H9 (cell line): ENCODE results near the gene IDH3B. TPM values are rescaled to one million over a fixed set of nuclear protein-coding genes. Genes with fewer than 3 reads are reported as not detected.

ENCODE experiments used
- DNase-seq: peaks from one replicate; pipeline ENCODE4 v3.0.0-alpha.2; 2017
- H2AFZ ChIP-seq: one replicate; pipeline ENCODE4 v1.6.1; 2013; ENCODE audit warnings: mild to moderate bottlenecking, low read length, control low read depth, moderate library complexity
- H2AK5ac ChIP-seq: 2 replicates; pipeline ENCODE4 v1.6.1; 2013; ENCODE audit warnings: low read length, control low read depth, mixed read lengths; ENCODE audit not compliant: insufficient read length
- H2BK120ac ChIP-seq: one replicate; pipeline ENCODE4 v1.6.1; 2013; ENCODE audit warnings: low read depth, mild to moderate bottlenecking, low read length, control low read depth, inconsistent platforms; ENCODE audit not compliant: poor library complexity, severe bottlenecking
- H2BK12ac ChIP-seq: 2 replicates; pipeline ENCODE4 v1.6.1; 2013; ENCODE audit warnings: low read length, control low read depth, mixed read lengths, low read depth; ENCODE audit not compliant: insufficient read length
- H2BK15ac ChIP-seq: 2 replicates; pipeline ENCODE4 v1.6.1; 2013; ENCODE audit warnings: low read depth, low read length, control low read depth
- H2BK20ac ChIP-seq: one replicate; pipeline ENCODE4 v1.6.1; 2013; ENCODE audit warnings: low read depth, mild to moderate bottlenecking, low read length, control low read depth, inconsistent platforms; ENCODE audit not compliant: poor library complexity, severe bottlenecking
- H2BK5ac ChIP-seq: 2 replicates; pipeline ENCODE4 v1.6.1; 2013; ENCODE audit warnings: low read length, control low read depth, mixed read lengths; ENCODE audit not compliant: insufficient read length
- H3K14ac ChIP-seq: 2 replicates; pipeline ENCODE4 v1.6.1; 2013; ENCODE audit warnings: low read length, control low read depth; ENCODE audit not compliant: insufficient read depth
- H3K18ac ChIP-seq: 2 replicates; pipeline ENCODE4 v1.6.1; 2013; ENCODE audit warnings: low read depth, mild to moderate bottlenecking, mixed read lengths, low read length, control low read depth; ENCODE audit not compliant: insufficient read length
- H3K23ac ChIP-seq: 2 replicates; pipeline ENCODE4 v1.6.1; 2013; ENCODE audit warnings: low read length, control low read depth, mixed read lengths, low read depth; ENCODE audit not compliant: insufficient read length
- H3K23me2 ChIP-seq: 2 replicates; pipeline ENCODE4 v1.6.1; 2013; ENCODE audit warnings: low read depth, mild to moderate bottlenecking, mixed read lengths, low read length, control low read depth; ENCODE audit not compliant: insufficient read length, poor library complexity, severe bottlenecking
- H3K27ac ChIP-seq: 2 replicates; pipeline ENCODE4 v1.5.1; 2013; ENCODE audit warnings: low read length, control low read depth, mixed read lengths, low read depth; ENCODE audit not compliant: insufficient read length
- H3K27me3 ChIP-seq: 2 replicates; pipeline ENCODE4 v1.6.1; 2013; ENCODE audit warnings: low read length, control low read depth, inconsistent platforms; ENCODE audit not compliant: insufficient read depth
- H3K4ac ChIP-seq: 2 replicates; pipeline ENCODE4 v1.6.1; 2013; ENCODE audit warnings: low read depth, mild to moderate bottlenecking, control low read depth, inconsistent platforms, low read length, moderate library complexity
- H3K4me1 ChIP-seq: 2 replicates; pipeline ENCODE4 v1.6.1; 2013; ENCODE audit warnings: low read length, control low read depth, inconsistent platforms; ENCODE audit not compliant: insufficient read depth
- H3K4me2 ChIP-seq: 2 replicates; pipeline ENCODE4 v1.6.1; 2013; ENCODE audit warnings: low read length, control low read depth, mixed read lengths; ENCODE audit not compliant: insufficient read length, insufficient read depth
- H3K56ac ChIP-seq: 2 replicates; pipeline ENCODE4 v1.6.1; 2013; ENCODE audit warnings: low read depth, mild to moderate bottlenecking, mixed read lengths, low read length, control low read depth; ENCODE audit not compliant: insufficient read length
- H3K79me1 ChIP-seq: 2 replicates; pipeline ENCODE4 v1.6.1; 2013; ENCODE audit warnings: low read depth, mild to moderate bottlenecking, moderate library complexity, low read length, control low read depth, inconsistent platforms; ENCODE audit not compliant: insufficient read depth, poor library complexity, severe bottlenecking
- H3K79me2 ChIP-seq: 2 replicates; pipeline ENCODE4 v1.6.1; 2013; ENCODE audit warnings: low read length, control low read depth, inconsistent platforms; ENCODE audit not compliant: insufficient read depth
- H3K9ac ChIP-seq: 2 replicates; pipeline ENCODE4 v1.6.1; 2013; ENCODE audit warnings: low read length, control low read depth, mixed read lengths; ENCODE audit not compliant: insufficient read length; ENCODE audit errors: extremely low read depth
- H3K9me3 ChIP-seq: one replicate; pipeline ENCODE4 v1.6.1; 2013; ENCODE audit warnings: low read depth, low read length, inconsistent platforms; ENCODE audit not compliant: control insufficient read depth
- H3T11ph ChIP-seq: one replicate; pipeline ENCODE4 v1.6.1; 2013; ENCODE audit warnings: mild to moderate bottlenecking, low read length, control low read depth, inconsistent platforms
- H4K20me1 ChIP-seq: one replicate; pipeline ENCODE4 v1.6.1; 2013; ENCODE audit not compliant: control insufficient read depth, insufficient read length, insufficient read depth
- H4K5ac ChIP-seq: 2 replicates; pipeline ENCODE4 v1.6.1; 2013; ENCODE audit warnings: low read depth, mild to moderate bottlenecking, mixed read lengths, low read length, control low read depth; ENCODE audit not compliant: insufficient read length
- H4K8ac ChIP-seq: replicated peaks from 2 replicates; pipeline ENCODE4 v1.6.1; 2013; ENCODE audit warnings: low read length, control low read depth, mixed read lengths, low read depth; ENCODE audit not compliant: insufficient read length
- H4K91ac ChIP-seq: 2 replicates; pipeline ENCODE4 v1.6.1; 2013; ENCODE audit warnings: low read depth, mild to moderate bottlenecking, moderate library complexity, mixed read lengths, low read length, control low read depth; ENCODE audit not compliant: insufficient read length
- H3K27ac Mint-ChIP-seq, 3 experiments: 2 replicates in 2 of 3; 3 replicates in 1 of 3; pipeline ENCODE4 v1.8.0; 2020 to 2021; ENCODE audit warnings: mixed read lengths in 3 of 3, mild to moderate bottlenecking in 1 of 3, moderate library complexity in 1 of 3
- H3K27me3 Mint-ChIP-seq: 2 replicates; pipeline ENCODE4 v1.8.0; 2021; ENCODE audit warnings: low read depth, mild to moderate bottlenecking, moderate library complexity, mixed read lengths
- H3K36me3 Mint-ChIP-seq, 3 experiments: 2 replicates in 2 of 3; 3 replicates in 1 of 3; pipeline ENCODE4 v1.8.0; 2020 to 2021; ENCODE audit warnings: low read depth in 3 of 3, mixed read lengths in 3 of 3; ENCODE audit not compliant: insufficient read depth in 1 of 3
- H3K4me1 Mint-ChIP-seq, 2 experiments: 2 replicates each; pipeline ENCODE4 v1.8.0; 2020; ENCODE audit warnings: mixed read lengths in 2 of 2
- H3K4me3 Mint-ChIP-seq, 2 experiments: 2 replicates in 1 of 2; 3 replicates in 1 of 2; pipeline ENCODE4 v1.8.0; 2020 to 2021; ENCODE audit warnings: mild to moderate bottlenecking in 2 of 2, mixed read lengths in 2 of 2, moderate library complexity in 1 of 2
- H3K9me3 Mint-ChIP-seq, 2 experiments: 2 replicates in 1 of 2; 3 replicates in 1 of 2; pipeline ENCODE4 v1.8.0; 2020; ENCODE audit warnings: mild to moderate bottlenecking in 2 of 2, mixed read lengths in 2 of 2, moderate library complexity in 1 of 2
- WGBS: extraction: QIAGEN DNeasy Blood & Tissue Kit; methylation state at CpG from one replicate; pipeline ENCODE4 v1.1.7; 2013; ENCODE audit warnings: missing lambda C conversion rate, low lambda C conversion rate, mixed read lengths; ENCODE audit not compliant: insufficient read length; ENCODE audit errors: extremely low coverage; 5-methylcytosine and 5-hydroxymethylcytosine counted together
- total RNA-seq: library from RNA; stranded (reverse); gene quantifications from 2 replicates; pipeline ENCODE4 v1.2.1, GENCODE V29; 2021
- TF ChIP-seq, protein P1 (sequence below): fragments of 200-600 bp; sonication (generic); conservative IDR thresholded peaks from 3 replicates; pipeline ENCODE4 v1.8.0; 2021; ENCODE audit warnings: antibody characterized with exemption, mild to moderate bottlenecking

The IDH3B gene
- total RNA-seq, 1 experiment from 2014 or later: 114 TPM

DNA sequence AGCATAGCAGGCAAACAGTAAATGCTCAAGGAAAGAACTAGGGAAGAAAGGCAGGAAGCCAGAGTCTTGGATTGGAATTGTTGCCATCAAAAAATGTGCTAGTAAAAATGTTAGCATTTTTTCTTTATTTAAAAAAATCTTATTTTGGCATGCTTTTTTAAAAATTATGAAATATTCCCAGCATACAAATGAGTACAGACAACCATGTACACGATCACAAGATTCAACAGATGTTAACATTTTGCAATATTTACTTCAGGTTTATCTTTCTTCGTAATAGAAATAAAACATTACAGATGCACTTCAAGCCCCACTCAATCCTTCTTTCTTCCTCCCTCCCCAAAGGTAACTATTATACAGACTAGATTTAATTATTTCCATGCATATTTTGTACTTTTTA lies 39.0 kb downstream of the IDH3B start:
- no peak overlapping the region for H3K4me3 Mint-ChIP-seq
- Histone ChIP-seq H3K79me2 (no peaks in the 10 kb centered on the region), H3K27ac (no peak overlapping the region), H3K4ac (no peak overlapping the region), H3K23me2 (no peaks in the 10 kb centered on the region), H4K5ac (no peak overlapping the region), H3K27me3 (no peaks in the 10 kb centered on the region), H3K4me1 (no peaks in the 10 kb centered on the region), H2BK5ac (no peak overlapping the region), H3K14ac (no peak overlapping the region), H2BK20ac (no peak overlapping the region), H3K18ac (no peak overlapping the region), H3K9ac (no peak overlapping the region), H2BK120ac (no peak overlapping the region), H3K4me2 (no peak overlapping the region), H4K20me1 (no peaks in the 10 kb centered on the region), H2BK12ac (no peak overlapping the region), H2BK15ac (no peak overlapping the region), H2AK5ac (no peak overlapping the region), H3K23ac (no peak overlapping the region), H4K8ac (no peak overlapping the region), H3K79me1 (no peaks in the 10 kb centered on the region), H3K56ac (no peak overlapping the region), H3T11ph (no peak overlapping the region), H3K9me3 (no peaks in the 10 kb centered on the region), H2AFZ (no peak overlapping the region), H4K91ac (no peak overlapping the region)
- WGBS: no CpG with 5 or more reads among the region's 2 CpGs
- no peaks in the 10 kb centered on the region for H3K36me3 Mint-ChIP-seq
- no peaks in the 10 kb centered on the region for H3K4me1 Mint-ChIP-seq
- DNase-seq: no peak
- TF ChIP-seq, protein P1, sequence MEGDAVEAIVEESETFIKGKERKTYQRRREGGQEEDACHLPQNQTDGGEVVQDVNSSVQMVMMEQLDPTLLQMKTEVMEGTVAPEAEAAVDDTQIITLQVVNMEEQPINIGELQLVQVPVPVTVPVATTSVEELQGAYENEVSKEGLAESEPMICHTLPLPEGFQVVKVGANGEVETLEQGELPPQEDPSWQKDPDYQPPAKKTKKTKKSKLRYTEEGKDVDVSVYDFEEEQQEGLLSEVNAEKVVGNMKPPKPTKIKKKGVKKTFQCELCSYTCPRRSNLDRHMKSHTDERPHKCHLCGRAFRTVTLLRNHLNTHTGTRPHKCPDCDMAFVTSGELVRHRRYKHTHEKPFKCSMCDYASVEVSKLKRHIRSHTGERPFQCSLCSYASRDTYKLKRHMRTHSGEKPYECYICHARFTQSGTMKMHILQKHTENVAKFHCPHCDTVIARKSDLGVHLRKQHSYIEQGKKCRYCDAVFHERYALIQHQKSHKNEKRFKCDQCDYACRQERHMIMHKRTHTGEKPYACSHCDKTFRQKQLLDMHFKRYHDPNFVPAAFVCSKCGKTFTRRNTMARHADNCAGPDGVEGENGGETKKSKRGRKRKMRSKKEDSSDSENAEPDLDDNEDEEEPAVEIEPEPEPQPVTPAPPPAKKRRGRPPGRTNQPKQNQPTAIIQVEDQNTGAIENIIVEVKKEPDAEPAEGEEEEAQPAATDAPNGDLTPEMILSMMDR: no peak
- H3K9me3 Mint-ChIP-seq: peaks cover 0 to 3% of the 10 kb centered on the region in 2 experiments; a peak in 2 of 5 replicates
- no peak overlapping the region for H3K27ac Mint-ChIP-seq
- H3K27me3 Mint-ChIP-seq: peaks cover 50% of the 10 kb centered on the region
